C4-2B (cell line): ENCODE measurements around the gene NPAS4.

ENCODE experiments used
- CTCF ChIP-seq: fragments of 450-650 bp; conservative IDR thresholded peaks from 2 replicates; pipeline ENCODE4 v1.5.1; 2017; ENCODE audit warnings: mild to moderate bottlenecking
- ZFX ChIP-seq: fragments of 450-650 bp; IDR thresholded peaks from 2 replicates; pipeline ENCODE4 v1.6.1; 2017

GRCh38 chr11:66411323-66411722, 9.5 kb upstream of the NPAS4 start:
- TF ChIP-seq CTCF (no peak), ZFX (no peak)
